Activated B cell treated with CpG ODN at 0.5 μM for 24 hours (primary cell): ENCODE data around the gene CD300LD. TPM values are rescaled to one million over a fixed set of nuclear protein-coding genes. Genes with fewer than 3 reads are reported as not detected.

ENCODE experiments used
- ATAC-seq: fragments of 200-7000 bp; cut with Tn5 transposase; one replicate; pipeline ENCODE4 v1.10.0; 2021; ENCODE audit warnings: low read depth, mild to moderate bottlenecking, moderate library complexity
- CTCF ChIA-PET: fragments of 350-600 bp; sonication (Branson Sonifier 250); formaldehyde crosslinking; loops from one replicate; lab custom pipeline; 2021; ENCODE audit warnings: antibody characterized with exemption; lab: Charles Lee
- POLR2A ChIA-PET: fragments of 350-600 bp; sonication (Branson Sonifier 250); formaldehyde crosslinking; loops from one replicate; lab custom pipeline; 2021; ENCODE audit warnings: antibody characterized with exemption; lab: Charles Lee
- DNase-seq: peaks from one replicate; pipeline ENCODE4 v3.0.0; 2022
- H3K27ac Mint-ChIP-seq: one replicate; pipeline ENCODE4 v1.8.0; 2020; ENCODE audit warnings: mixed read lengths
- H3K27me3 Mint-ChIP-seq: one replicate; pipeline ENCODE4 v1.8.0; 2021; ENCODE audit warnings: mixed read lengths
- H3K36me3 Mint-ChIP-seq: one replicate; pipeline ENCODE4 v1.8.0; 2021; ENCODE audit warnings: low read depth, mixed read lengths
- H3K4me1 Mint-ChIP-seq: one replicate; pipeline ENCODE4 v1.8.0; 2021; ENCODE audit warnings: mixed read lengths
- H3K4me3 Mint-ChIP-seq: one replicate; pipeline ENCODE4 v1.8.0; 2020; ENCODE audit warnings: mild to moderate bottlenecking, mixed read lengths
- H3K9me3 Mint-ChIP-seq: one replicate; pipeline ENCODE4 v1.8.0; 2020; ENCODE audit warnings: mixed read lengths
- intact Hi-C: fragments of 100-400 bp; cut with micrococcal nuclease; formaldehyde crosslinking; loops from one replicate; pipeline ENCODE4 v1.15.1; 2024
- total RNA-seq: library from RNA; stranded (reverse); gene quantifications from 2 replicates; pipeline ENCODE4 v1.2.3, GENCODE V29; 2022
- TF ChIP-seq, protein P1 (sequence below): fragments of 200-600 bp; IDR thresholded peaks from one replicate; pipeline ENCODE4 v1.8.0; 2022; ENCODE audit warnings: antibody characterized with exemption, mild to moderate bottlenecking

Gene CD300LD
- total RNA-seq, 1 donor from 2014 or later: not detected

DNA sequence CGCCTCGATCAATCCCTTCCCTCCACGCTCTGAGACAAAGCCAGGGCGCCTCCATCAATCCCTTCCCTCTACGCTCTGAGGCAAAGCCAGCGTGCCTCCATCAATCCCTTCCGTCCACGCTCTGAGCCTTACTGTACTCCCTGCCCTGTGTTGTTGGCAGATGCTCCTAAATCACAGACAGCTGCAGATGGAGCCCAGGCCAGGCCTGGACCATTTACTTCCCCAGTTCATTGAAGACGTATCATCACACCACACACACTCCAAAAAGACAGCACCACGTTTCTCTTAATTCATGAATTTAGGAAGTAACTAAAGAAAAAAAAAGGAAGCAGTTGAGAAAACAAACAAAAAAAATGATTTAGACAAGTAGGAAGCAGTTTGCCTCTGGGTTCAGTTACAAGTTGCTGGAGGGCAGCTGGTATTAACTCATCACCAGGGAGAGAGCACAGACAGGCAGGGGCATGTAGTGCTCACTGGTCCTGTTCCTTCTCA is 7.4 kb upstream of the CD300LD start:
- intact Hi-C loops: no loop called here
- peaks cover 6% of the 10 kb centered on the region for H3K27me3 Mint-ChIP-seq

DNA sequence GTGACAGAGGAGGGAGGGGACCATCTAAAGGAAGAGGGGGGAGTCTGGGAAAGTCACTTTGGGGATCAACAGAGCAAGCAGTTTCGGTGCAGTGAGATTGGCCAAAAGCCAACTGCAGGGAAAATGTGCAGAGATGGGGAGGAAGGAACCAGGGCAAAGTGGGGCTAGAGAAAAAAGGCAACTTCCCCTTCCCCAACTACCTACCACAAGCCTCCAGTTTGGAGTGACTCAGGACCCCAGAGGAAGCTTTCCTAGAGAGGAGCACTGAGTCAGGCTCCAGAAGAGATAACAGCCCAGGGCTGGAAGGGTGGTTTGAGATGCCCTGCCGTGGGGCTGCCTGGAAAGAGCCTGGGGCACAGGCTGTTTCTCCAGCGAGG is 6.9 kb upstream of the CD300LD start:
- H3K4me1 Mint-ChIP-seq: peaks cover 39% of the 10 kb centered on the region
- POLR2A ChIA-PET: no interaction called here
- no peak overlapping the region for H3K4me3 Mint-ChIP-seq
- peak overlapping the region; percentile 21 for H3K27ac Mint-ChIP-seq
- H3K27me3 Mint-ChIP-seq: peaks cover 6% of the 10 kb centered on the region
- peaks cover 4% of the 10 kb centered on the region for H3K9me3 Mint-ChIP-seq
- no peak for DNase-seq
- H3K36me3 Mint-ChIP-seq: no peaks in the 10 kb centered on the region
- TF ChIP-seq, protein P1, sequence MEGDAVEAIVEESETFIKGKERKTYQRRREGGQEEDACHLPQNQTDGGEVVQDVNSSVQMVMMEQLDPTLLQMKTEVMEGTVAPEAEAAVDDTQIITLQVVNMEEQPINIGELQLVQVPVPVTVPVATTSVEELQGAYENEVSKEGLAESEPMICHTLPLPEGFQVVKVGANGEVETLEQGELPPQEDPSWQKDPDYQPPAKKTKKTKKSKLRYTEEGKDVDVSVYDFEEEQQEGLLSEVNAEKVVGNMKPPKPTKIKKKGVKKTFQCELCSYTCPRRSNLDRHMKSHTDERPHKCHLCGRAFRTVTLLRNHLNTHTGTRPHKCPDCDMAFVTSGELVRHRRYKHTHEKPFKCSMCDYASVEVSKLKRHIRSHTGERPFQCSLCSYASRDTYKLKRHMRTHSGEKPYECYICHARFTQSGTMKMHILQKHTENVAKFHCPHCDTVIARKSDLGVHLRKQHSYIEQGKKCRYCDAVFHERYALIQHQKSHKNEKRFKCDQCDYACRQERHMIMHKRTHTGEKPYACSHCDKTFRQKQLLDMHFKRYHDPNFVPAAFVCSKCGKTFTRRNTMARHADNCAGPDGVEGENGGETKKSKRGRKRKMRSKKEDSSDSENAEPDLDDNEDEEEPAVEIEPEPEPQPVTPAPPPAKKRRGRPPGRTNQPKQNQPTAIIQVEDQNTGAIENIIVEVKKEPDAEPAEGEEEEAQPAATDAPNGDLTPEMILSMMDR: no peak
- intact Hi-C loops: no loop called here
- ATAC-seq: no peak
- CTCF ChIA-PET: interaction anchor here (0.5 kb wide), 1 partner anchor 12 kb away, joined by 3 read pairs; no protein-coding TSS in a partner anchor

More for the DNA sequence above, 7.4 kb upstream of the CD300LD start:
- Mint-ChIP-seq H3K36me3 (no peaks in the 10 kb centered on the region), H3K9me3 (peaks cover 4% of the 10 kb centered on the region), H3K4me3 (no peak overlapping the region), H3K27ac (peak overlapping the region; percentile 5), H3K4me1 (peaks cover 44% of the 10 kb centered on the region)
- POLR2A ChIA-PET: no interaction called here
- CTCF ChIA-PET: no interaction called here
- no peak for DNase-seq
- no peak for ATAC-seq
- TF ChIP-seq, protein P1: no peak

DNA sequence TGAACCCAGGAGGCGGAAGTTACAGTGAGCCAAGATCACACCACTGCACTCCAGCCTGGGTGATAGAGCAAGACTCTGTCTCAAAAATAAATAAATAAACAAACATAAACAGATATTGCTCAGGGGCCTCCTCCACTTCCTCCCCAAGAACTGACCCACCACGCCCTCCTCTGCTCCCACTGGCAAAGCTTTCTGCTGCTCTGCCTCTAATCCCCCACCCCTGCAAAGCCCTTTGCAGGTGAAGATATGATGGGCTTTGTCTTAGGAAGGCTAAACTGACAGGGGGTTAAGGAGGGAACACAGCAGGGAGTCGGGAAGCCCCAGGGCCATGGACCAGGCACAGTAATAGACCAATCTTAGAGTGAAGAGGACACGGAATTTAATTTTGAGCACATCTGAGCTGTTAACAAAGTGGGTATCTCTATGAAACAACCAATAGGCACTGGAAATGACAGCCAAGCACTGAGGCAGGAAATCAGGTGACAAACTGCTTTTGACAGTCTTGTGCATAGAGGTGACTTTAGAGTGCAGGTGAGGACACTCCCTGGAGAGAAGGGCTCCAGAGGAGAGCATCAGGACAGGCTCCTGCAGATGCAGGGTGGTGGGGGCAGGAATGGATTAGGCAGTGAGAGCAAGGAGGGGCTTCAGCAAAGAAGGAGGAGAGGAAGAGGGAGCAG is 6.4 kb upstream of the CD300LD start:
- POLR2A ChIA-PET: no interaction called here
- H3K27me3 Mint-ChIP-seq: peaks cover 6% of the 10 kb centered on the region
- peaks cover 4% of the 10 kb centered on the region for H3K9me3 Mint-ChIP-seq
- peaks cover 34% of the 10 kb centered on the region for H3K4me1 Mint-ChIP-seq
- TF ChIP-seq, protein P1: no peak
- CTCF ChIA-PET: interaction anchor here (0.5 kb wide), 1 partner anchor 13 kb away, joined by 3 read pairs; no protein-coding TSS in a partner anchor
- ATAC-seq: no peak
- intact Hi-C loops: no loop called here
- DNase-seq: no peak
- H3K27ac Mint-ChIP-seq: peak overlapping the region; percentile 21
- no peaks in the 10 kb centered on the region for H3K36me3 Mint-ChIP-seq
- H3K4me3 Mint-ChIP-seq: no peak overlapping the region

DNA sequence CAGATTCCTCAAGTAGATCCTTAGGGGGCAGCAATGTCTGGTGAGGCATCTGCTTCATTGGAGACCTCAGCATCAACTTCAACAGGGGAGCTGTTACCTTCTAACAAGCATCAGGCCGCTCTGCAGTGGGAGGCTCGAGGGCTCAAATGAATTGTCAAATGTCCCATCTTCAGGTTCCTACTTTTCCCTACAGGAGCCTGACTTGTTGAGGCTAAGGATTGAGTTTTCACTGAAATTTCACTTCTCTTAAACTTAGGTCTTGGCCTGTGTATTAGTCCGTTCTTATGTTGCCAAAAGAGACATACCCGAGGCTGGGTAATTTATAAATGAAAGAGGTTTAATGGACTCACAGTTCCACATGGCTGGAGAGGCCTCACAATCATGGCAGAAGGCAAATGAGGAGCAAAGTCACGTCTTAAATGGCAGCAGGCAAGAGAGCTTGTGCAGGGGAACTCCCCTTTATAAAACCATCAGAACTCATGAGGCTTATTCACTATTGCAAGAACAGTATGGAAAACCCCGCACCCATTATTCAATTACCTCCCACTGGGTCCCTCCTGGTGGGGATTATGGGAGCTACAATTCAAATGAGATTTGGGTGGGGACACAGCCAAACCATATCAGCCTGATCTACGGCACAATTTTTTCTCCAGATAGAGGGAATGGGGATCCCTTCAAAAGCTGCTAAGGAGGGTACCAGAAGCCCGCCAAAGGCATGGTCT is 5.1 kb upstream of the CD300LD start:
- ChIA-PET POLR2A (no interaction called here), CTCF (no interaction called here)
- Mint-ChIP-seq H3K27ac (no peak overlapping the region), H3K4me3 (no peak overlapping the region), H3K4me1 (peaks cover 36% of the 10 kb centered on the region), H3K9me3 (peaks cover 4% of the 10 kb centered on the region), H3K27me3 (peaks cover 6% of the 10 kb centered on the region), H3K36me3 (no peaks in the 10 kb centered on the region)
- intact Hi-C loops: no loop called here
- TF ChIP-seq, protein P1: no peak
- no peak for ATAC-seq
- DNase-seq: no peak

DNA sequence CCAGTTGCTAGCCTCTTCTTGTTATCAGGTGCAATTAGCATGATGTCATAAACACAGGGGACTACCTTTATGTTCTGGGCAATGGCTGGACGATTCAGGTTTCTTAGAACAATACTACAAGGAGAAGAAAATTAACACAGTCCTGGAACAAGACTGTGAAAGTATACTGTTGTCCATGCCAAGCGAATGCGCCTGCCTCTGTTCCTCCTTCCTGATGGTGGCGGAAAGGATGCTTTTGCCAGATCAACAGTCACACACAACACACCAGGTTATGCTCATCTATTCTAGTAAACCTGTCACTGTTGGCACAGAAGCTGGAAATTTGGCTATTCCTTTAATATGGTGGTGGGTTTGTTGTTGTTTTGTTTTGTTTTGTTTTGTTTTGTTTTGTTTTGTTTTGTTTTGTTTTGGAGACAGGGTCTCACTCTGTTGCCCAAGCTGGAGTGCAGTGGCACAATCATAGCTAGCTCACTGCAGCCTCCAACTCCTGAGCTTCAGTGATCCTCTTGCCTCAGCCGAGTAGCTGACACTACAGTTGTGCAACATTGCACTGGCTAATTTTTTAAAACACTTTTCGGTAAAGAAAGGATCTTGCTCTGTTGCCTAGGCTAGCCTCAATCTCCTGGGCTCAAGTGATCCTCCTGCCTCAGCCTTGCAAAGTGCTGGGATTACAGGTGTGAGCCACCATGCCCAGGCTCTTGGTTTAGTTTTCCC is 3.1 kb upstream of the CD300LD start:
- Mint-ChIP-seq H3K27ac (no peak overlapping the region), H3K9me3 (peaks cover 4% of the 10 kb centered on the region), H3K27me3 (peaks cover 2% of the 10 kb centered on the region), H3K36me3 (no peaks in the 10 kb centered on the region), H3K4me3 (no peak overlapping the region), H3K4me1 (peaks cover 41% of the 10 kb centered on the region)
- ChIA-PET CTCF (no interaction called here), POLR2A (no interaction called here)
- TF ChIP-seq, protein P1: no peak
- intact Hi-C loops: no loop called here
- DNase-seq (no peak), ATAC-seq (no peak)
